OCI-LY3 (cell line): ENCODE results near the gene ACLY.

Experiments
- H2AFZ ChIP-seq: fragments of 200-600, 300-600 bp; shearing (Covaris generic); 2 replicates; pipeline ENCODE4 v1.6.0; 2014; ENCODE audit warnings: antibody characterized with exemption, low read depth, low read length
- H3K27ac ChIP-seq: fragments of 200-600, 300-600 bp; sonication (generic); 2 replicates; pipeline ENCODE4 v1.5.1; 2014; ENCODE audit warnings: mild to moderate bottlenecking, low read length, moderate library complexity, mixed read lengths
- H3K27me3 ChIP-seq: fragments of 200-600, 300-600 bp; sonication (generic); 2 replicates; pipeline ENCODE4 v1.6.1; 2014; ENCODE audit warnings: low read depth, low read length, mixed read lengths
- H3K36me3 ChIP-seq: fragments of 200-600, 300-600 bp; sonication (generic); replicated peaks from 2 replicates; pipeline ENCODE3; 2014; ENCODE audit warnings: low read depth, low read length, mixed read lengths
- H3K4me1 ChIP-seq: fragments of 300-600, 200-600 bp; sonication (generic); 2 replicates; pipeline ENCODE4 v1.6.1; 2014; ENCODE audit warnings: low read length, mixed read lengths
- H3K4me2 ChIP-seq: fragments of 200-600, 300-600 bp; sonication (generic); 2 replicates; pipeline ENCODE4 v1.6.1; 2014; ENCODE audit warnings: low read length, mixed read lengths
- H3K4me3 ChIP-seq: fragments of 300-600, 200-600 bp; sonication (generic); 2 replicates; pipeline ENCODE4 v1.5.1; 2014; ENCODE audit warnings: antibody characterized with exemption, mild to moderate bottlenecking, low read length, moderate library complexity
- H3K79me2 ChIP-seq: fragments of 300-600, 200-600 bp; shearing (Covaris generic); 2 replicates; pipeline ENCODE4 v1.6.1; 2014; ENCODE audit warnings: mild to moderate bottlenecking, low read length, mixed read lengths
- H3K9ac ChIP-seq: fragments of 300-600, 200-600 bp; shearing (Covaris generic); 2 replicates; pipeline ENCODE4 v1.6.0; 2014; ENCODE audit warnings: mild to moderate bottlenecking, low read length, moderate library complexity
- H3K9me3 ChIP-seq: fragments of 200-600, 300-600 bp; shearing (Covaris generic); 2 replicates; pipeline ENCODE4 v1.6.1; 2014; ENCODE audit warnings: low read length, mixed read lengths; ENCODE audit not compliant: insufficient read depth
- H4K20me1 ChIP-seq: fragments of 200-600, 300-600 bp; sonication (generic); 2 replicates; pipeline ENCODE4 v1.6.1; 2016; ENCODE audit warnings: low read length, mixed read lengths; ENCODE audit not compliant: insufficient read depth
- CTCF ChIP-seq: fragments of 200-600, 300-600 bp; sonication (generic); IDR thresholded peaks from 2 replicates; pipeline ENCODE4 v1.5.1; 2014; ENCODE audit warnings: antibody characterized with exemption, low read length, low read depth
- EZH2phosphoT487 ChIP-seq: fragments of 200-600 bp; shearing (Covaris generic); IDR thresholded peaks from 2 replicates; pipeline ENCODE4 v1.6.1; 2018; ENCODE audit warnings: antibody characterized with exemption, mixed run types, low read depth

ACLY gene

GRCh38 chr17:41915566-41915965 lies 3.2 kb downstream of the ACLY start:
- H3K36me3 ChIP-seq = peaks cover 43% of the 10 kb centered on the region
- peaks cover 49% of the 10 kb centered on the region for H4K20me1 ChIP-seq
- H3K27me3 ChIP-seq = no peaks in the 10 kb centered on the region
- H3K4me2 ChIP-seq = no peak overlapping the region
- H3K9ac ChIP-seq = no peak overlapping the region
- no peaks in the 10 kb centered on the region for H3K9me3 ChIP-seq
- H3K4me3 ChIP-seq = no peak overlapping the region
- H3K4me1 ChIP-seq = peaks cover 16% of the 10 kb centered on the region
- TF ChIP-seq CTCF (no peak), EZH2phosphoT487 (no peak)
- H3K27ac ChIP-seq = no peak overlapping the region
- H2AFZ ChIP-seq = no peak overlapping the region
- H3K79me2 ChIP-seq = peaks cover 80% of the 10 kb centered on the region

DNA sequence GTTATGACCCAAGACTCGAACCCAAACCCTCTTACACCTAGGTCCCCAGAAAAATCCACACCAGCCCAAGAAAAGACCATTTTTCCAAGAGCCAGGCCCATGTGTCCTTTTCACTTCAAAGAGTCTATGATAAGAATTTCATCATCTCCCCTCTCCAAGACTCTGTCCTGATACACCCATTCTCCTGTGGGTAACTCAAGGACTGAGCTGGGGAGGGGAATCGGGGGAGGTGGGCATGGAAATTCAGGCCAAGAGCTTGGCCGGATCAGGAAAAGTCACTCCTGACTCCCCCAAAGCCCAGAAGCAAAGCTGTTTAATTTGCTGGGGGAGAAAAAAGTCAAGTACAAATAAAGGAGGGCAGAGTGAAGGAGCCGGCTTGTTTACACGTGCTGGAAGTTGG lies 3.7 kb downstream of the ACLY start:
- H3K9ac ChIP-seq = no peak overlapping the region
- no peak overlapping the region for H2AFZ ChIP-seq
- H3K4me1 ChIP-seq = peaks cover 15% of the 10 kb centered on the region
- peaks cover 49% of the 10 kb centered on the region for H4K20me1 ChIP-seq
- no peak overlapping the region for H3K27ac ChIP-seq
- H3K4me2 ChIP-seq = no peak overlapping the region
- no peaks in the 10 kb centered on the region for H3K9me3 ChIP-seq
- peaks cover 49% of the 10 kb centered on the region for H3K36me3 ChIP-seq
- no peak for TF ChIP-seq EZH2phosphoT487
- no peak for TF ChIP-seq CTCF
- H3K79me2 ChIP-seq = peaks cover 81% of the 10 kb centered on the region
- no peaks in the 10 kb centered on the region for H3K27me3 ChIP-seq
- no peak overlapping the region for H3K4me3 ChIP-seq

GRCh38 chr17:41914358-41914766 lies 4.4 kb downstream of the ACLY start:
- H3K9me3 ChIP-seq = no peaks in the 10 kb centered on the region
- H3K4me1 ChIP-seq = peaks cover 8% of the 10 kb centered on the region
- no peak overlapping the region for H3K4me3 ChIP-seq
- H3K4me2 ChIP-seq = no peak overlapping the region
- H2AFZ ChIP-seq = no peak overlapping the region
- H4K20me1 ChIP-seq = peaks cover 49% of the 10 kb centered on the region
- TF ChIP-seq EZH2phosphoT487 = no peak
- TF ChIP-seq CTCF = no peak
- no peaks in the 10 kb centered on the region for H3K27me3 ChIP-seq
- no peak overlapping the region for H3K27ac ChIP-seq
- H3K36me3 ChIP-seq = peaks cover 54% of the 10 kb centered on the region
- peaks cover 81% of the 10 kb centered on the region for H3K79me2 ChIP-seq
- no peak overlapping the region for H3K9ac ChIP-seq

DNA sequence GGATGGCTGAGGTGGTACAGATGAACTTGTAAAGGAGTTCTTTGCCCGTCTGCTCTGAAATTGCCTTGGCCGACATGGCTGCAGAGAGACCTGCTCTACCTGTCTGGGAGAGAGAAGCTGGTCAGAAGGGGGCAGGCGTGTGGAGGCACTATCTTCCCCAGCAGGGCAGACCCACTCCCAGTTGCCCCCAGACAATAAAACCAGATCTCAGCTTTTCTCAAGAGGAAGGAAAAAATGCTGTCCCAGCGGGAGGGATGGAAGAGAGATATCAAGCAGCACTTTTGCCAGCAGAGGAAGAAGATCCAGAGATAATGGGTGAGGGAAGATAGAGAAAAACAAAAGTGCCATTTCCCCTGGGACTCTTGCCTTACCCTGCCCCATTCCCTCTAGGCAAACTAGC lies 5.0 kb downstream of the ACLY start:
- peaks cover 7% of the 10 kb centered on the region for H3K4me1 ChIP-seq
- no peak overlapping the region for H3K9ac ChIP-seq
- H3K79me2 ChIP-seq = peaks cover 81% of the 10 kb centered on the region
- H3K36me3 ChIP-seq = peaks cover 60% of the 10 kb centered on the region
- TF ChIP-seq EZH2phosphoT487 = no peak
- no peak for TF ChIP-seq CTCF
- no peaks in the 10 kb centered on the region for H3K9me3 ChIP-seq
- H4K20me1 ChIP-seq = peaks cover 49% of the 10 kb centered on the region
- H3K4me2 ChIP-seq = no peak overlapping the region
- no peak overlapping the region for H3K4me3 ChIP-seq
- no peak overlapping the region for H2AFZ ChIP-seq
- no peak overlapping the region for H3K27ac ChIP-seq
- no peaks in the 10 kb centered on the region for H3K27me3 ChIP-seq
